Panc1 (cell line): ENCODE results near the gene BCAM. TPM values are rescaled to one million over a fixed set of nuclear protein-coding genes. Genes with fewer than 3 reads are reported as not detected.

Experiments used
- ATAC-seq: fragments of 200-7000 bp; cut with Tn5 transposase; 2 replicates; pipeline ENCODE4 v1.9.1; 2020; ENCODE audit warnings: mild to moderate bottlenecking, moderate library complexity
- BruUV-seq: library from RNA; stranded (reverse); fragments of 400-500 nt; replicated peaks from 2 replicates; lab custom pipeline; 2021; lab: Mats Ljungman, UMichigan
- CTCF ChIA-PET: fragments of 300-600 bp; sonication (Branson Sonifier 250); formaldehyde crosslinking; loops from one replicate; lab custom pipeline; 2022; ENCODE audit warnings: antibody characterized with exemption; lab: Charles Lee
- POLR2A ChIA-PET: fragments of 300-600 bp; sonication (Branson Sonifier 250); formaldehyde crosslinking; loops from one replicate; lab custom pipeline; 2022; ENCODE audit warnings: antibody characterized with exemption; lab: Charles Lee
- DNase-seq: peaks from one replicate; pipeline ENCODE4 v3.0.0-alpha.2; 2010; ENCODE audit warnings: low read depth, low spot score
- H3K27ac ChIP-seq: 2 replicates; pipeline ENCODE4 v1.5.1; 2011; ENCODE audit warnings: mild to moderate bottlenecking, low read length, inconsistent platforms
- H3K27me3 ChIP-seq: fragments of 200-500 bp; sonication (Bioruptor generic); 2 replicates; pipeline ENCODE4 v1.6.0; 2014; ENCODE audit warnings: low read length, inconsistent platforms; ENCODE audit not compliant: control insufficient read depth, insufficient read depth
- H3K36me3 ChIP-seq: fragments of 200-500 bp; sonication (Bioruptor generic); 2 replicates; pipeline ENCODE4 v1.5.1; 2014; ENCODE audit warnings: inconsistent platforms, mild to moderate bottlenecking, low read length, moderate library complexity; ENCODE audit not compliant: control insufficient read depth, insufficient read depth
- H3K4me1 ChIP-seq: 2 replicates; pipeline ENCODE4 v1.5.1; 2011; ENCODE audit warnings: inconsistent platforms, mild to moderate bottlenecking, low read length, moderate library complexity; ENCODE audit not compliant: control insufficient read depth, insufficient read depth
- H3K4me3 ChIP-seq, 2 experiments: 2 replicates each; pipeline ENCODE4 v1.5.1; 2011 to 2012; ENCODE audit warnings: low read depth in 2 of 2, low read length in 2 of 2, mild to moderate bottlenecking in 2 of 2, inconsistent platforms in 1 of 2, moderate library complexity in 1 of 2
- H3K9me3 ChIP-seq: fragments of 200-500 bp; sonication (Bioruptor generic); 2 replicates; pipeline ENCODE4 v1.5.1; 2014; ENCODE audit warnings: low read depth, mild to moderate bottlenecking, inconsistent platforms, low read length, moderate library complexity; ENCODE audit not compliant: control insufficient read depth, insufficient read depth
- CTCF ChIP-seq: fragments of 450-650 bp; IDR thresholded peaks from 2 replicates; pipeline ENCODE4 v1.5.1; 2017; ENCODE audit warnings: mild to moderate bottlenecking
- POLR2AphosphoS5 ChIP-seq: IDR thresholded peaks from 2 replicates; pipeline ENCODE4 v1.6.1; 2012; ENCODE audit warnings: mild to moderate bottlenecking, low read depth, low read length, moderate library complexity
- REST ChIP-seq, 2 experiments: IDR thresholded peaks; 2 replicates each; pipeline ENCODE4 v1.6.1; 2011 to 2012; ENCODE audit warnings: low read depth in 2 of 2, control low read depth in 1 of 2, low read length in 1 of 2, mild to moderate bottlenecking in 1 of 2, moderate library complexity in 1 of 2; ENCODE audit not compliant: insufficient read depth in 1 of 2
- SIN3A ChIP-seq: IDR thresholded peaks from 2 replicates; pipeline ENCODE4 v1.6.1; 2012; ENCODE audit warnings: low read depth, mild to moderate bottlenecking, low read length, moderate library complexity, borderline replicate concordance; ENCODE audit not compliant: insufficient read depth
- TCF7L2 ChIP-seq: IDR thresholded peaks from 2 replicates; pipeline ENCODE4 v1.6.1; 2011; ENCODE audit warnings: mild to moderate bottlenecking, low read depth, low read length, inconsistent platforms
- in situ Hi-C: cut with HindIII; loops from 2 replicates; pipeline ENCODE4 v1.10.0; 2016; ENCODE audit warnings: low sequenced_read_pairs, low pct_unique_long_range_greater_than_20kb
- intact Hi-C: fragments of 100-400 bp; cut with micrococcal nuclease; formaldehyde crosslinking; loops from one replicate; pipeline ENCODE4 v1.10.0; 2022; ENCODE audit not compliant: unreplicated experiment
- total RNA-seq: library from RNA; stranded (reverse); gene quantifications from one replicate; pipeline ENCODE4 v1.2.1, GENCODE V29; 2021; ENCODE audit not compliant: unreplicated experiment

The BCAM gene
- total RNA-seq, 1 experiment from 2014 or later: 21.5 TPM

GRCh38 chr19:44813070-44813840 lies 4.4 kb downstream of the BCAM start:
- H3K9me3 ChIP-seq: no peaks in the 10 kb centered on the region
- POLR2A ChIA-PET: no interaction called here
- H3K27me3 ChIP-seq: no peaks in the 10 kb centered on the region
- ATAC-seq (no peak), DNase-seq (no peak)
- no peaks in the 10 kb centered on the region for H3K36me3 ChIP-seq
- intact Hi-C loops (no loop called here), in situ Hi-C loops (no loop called here)
- CTCF ChIA-PET: interaction anchor here (0.6 kb wide), 2 partner anchors 16 to 70 kb away, joined by 3 to 4 read pairs; no protein-coding TSS in a partner anchor
- TF ChIP-seq REST (IDR thresholded peaks at IDR 0.05; ENCODE audit: insufficient read depth in 1 of 2, low read depth in 2 of 2, low read length in 1 of 2) (no peak), TCF7L2 (no peak), CTCF (no peak), SIN3A (no peak), POLR2AphosphoS5 (no peak)
- no TSS peak for BruUV-seq
- peaks cover 2% of the 10 kb centered on the region; the same call in 1 of the 2 replicates for H3K4me1 ChIP-seq
- no peak overlapping the region for H3K27ac ChIP-seq
- no peak overlapping the region for H3K4me3 ChIP-seq

- Histone ChIP-seq H3K4me1 (no peaks in the 10 kb centered on the region), H3K9me3 (no peaks in the 10 kb centered on the region), H3K36me3 (no peaks in the 10 kb centered on the region), H3K27ac (no peak overlapping the region), H3K27me3 (no peaks in the 10 kb centered on the region), H3K4me3 (no peak overlapping the region)
- ChIA-PET CTCF (no interaction called here), POLR2A (no interaction called here)
- DNase-seq: no peak
- no TSS peak for BruUV-seq
- intact Hi-C loops (no loop called here), in situ Hi-C loops (no loop called here)
- ATAC-seq: no peak
- no peak for TF ChIP-seq POLR2AphosphoS5
- TF ChIP-seq REST (IDR thresholded peaks at IDR 0.05; ENCODE audit: insufficient read depth in 1 of 2, low read depth in 2 of 2, low read length in 1 of 2): no peak
- TF ChIP-seq SIN3A: no peak
- TF ChIP-seq CTCF: no peak
- TF ChIP-seq TCF7L2: no peak
These were observed 5.1 kb downstream of the BCAM start for GRCh38 chr19:44813841-44814470.
